Chondrocyte (in vitro differentiated cells): ENCODE results near the gene RNASE1. TPM values are rescaled to one million over a fixed set of nuclear protein-coding genes. Genes with fewer than 3 reads are reported as not detected.
"Not testable (repeated sequence)": the region's sequence is repeated elsewhere in the genome, so short reads cannot be mapped to it uniquely, and the experiment has no call there.

ENCODE experiments used
- DNase-seq: peaks from one replicate; pipeline ENCODE4 v3.0.0; 2021; ENCODE audit warnings: mixed read lengths, low spot score
- H3K27ac Mint-ChIP-seq: one replicate; pipeline ENCODE4 v1.8.0; 2021; ENCODE audit warnings: mild to moderate bottlenecking, moderate library complexity, mixed read lengths; ENCODE audit not compliant: unreplicated experiment
- H3K27me3 Mint-ChIP-seq: 2 replicates; pipeline ENCODE4 v1.8.0; 2021; ENCODE audit warnings: low read depth, mixed read lengths
- H3K36me3 Mint-ChIP-seq: 2 replicates; pipeline ENCODE4 v1.8.0; 2021; ENCODE audit warnings: low read depth, mixed read lengths
- H3K4me1 Mint-ChIP-seq: 2 replicates; pipeline ENCODE4 v1.8.0; 2021; ENCODE audit warnings: low read depth, mild to moderate bottlenecking, mixed read lengths
- H3K4me3 Mint-ChIP-seq: one replicate; pipeline ENCODE4 v1.8.0; 2021; ENCODE audit warnings: mild to moderate bottlenecking, moderate library complexity, mixed read lengths; ENCODE audit not compliant: unreplicated experiment
- H3K9me3 Mint-ChIP-seq: 2 replicates; pipeline ENCODE4 v1.8.0; 2021; ENCODE audit warnings: low read depth, mixed read lengths
- CTCF ChIP-seq: fragments of 200-600 bp; sonication (generic); IDR thresholded peaks from 2 replicates; pipeline ENCODE4 v1.5.0; 2021; ENCODE audit warnings: antibody characterized with exemption, mild to moderate bottlenecking, moderate library complexity
- total RNA-seq: library from RNA; stranded (reverse); gene quantifications from 3 replicates; pipeline ENCODE4 v1.2.1, GENCODE V29; 2021

RNASE1 gene
- total RNA-seq, 1 donor from 2014 or later = 0.97 TPM

GRCh38 chr14:20827326-20827725 is 24.7 kb upstream of the RNASE1 start:
- H3K9me3 Mint-ChIP-seq = peaks cover 5% of the 10 kb centered on the region
- peaks cover 2% of the 10 kb centered on the region for H3K36me3 Mint-ChIP-seq
- peak overlapping the region; percentile 89 for H3K27ac Mint-ChIP-seq
- peak overlapping the region; percentile 78 for H3K4me3 Mint-ChIP-seq
- peaks cover 13% of the 10 kb centered on the region for H3K27me3 Mint-ChIP-seq
- peaks cover 11% of the 10 kb centered on the region for H3K4me1 Mint-ChIP-seq
- no peak for DNase-seq
- no peak for TF ChIP-seq CTCF

GRCh38 chr14:20826666-20827065 is 24.0 kb upstream of the RNASE1 start:
- Mint-ChIP-seq H3K4me3 (peak overlapping the region; percentile 48), H3K27ac (peak overlapping the region; percentile 5), H3K27me3 (peaks cover 13% of the 10 kb centered on the region)

GRCh38 chr14:20823859-20824258 is 21.2 kb upstream of the RNASE1 start:
- TF ChIP-seq CTCF = no peak
- H3K36me3 Mint-ChIP-seq = peaks cover 2% of the 10 kb centered on the region

More at GRCh38 chr14:20826666-20827065, 24.0 kb upstream of the RNASE1 start:
- H3K9me3 Mint-ChIP-seq, DNase-seq, H3K36me3 Mint-ChIP-seq: not testable (repeated sequence)
- peaks cover 11% of the 10 kb centered on the region for H3K4me1 Mint-ChIP-seq

GRCh38 chr14:20821521-20822108 is 19.0 kb upstream of the RNASE1 start:
- not testable (repeated sequence) for H3K36me3 Mint-ChIP-seq, DNase-seq, H3K4me1 Mint-ChIP-seq, H3K4me3 Mint-ChIP-seq, H3K9me3 Mint-ChIP-seq
- peaks cover 13% of the 10 kb centered on the region for H3K27me3 Mint-ChIP-seq
- peak overlapping the region; percentile 4 for H3K27ac Mint-ChIP-seq

More at GRCh38 chr14:20823859-20824258, 21.2 kb upstream of the RNASE1 start:
- Mint-ChIP-seq H3K4me3 (no peak overlapping the region), H3K4me1 (peaks cover 11% of the 10 kb centered on the region), H3K27ac (no peak overlapping the region), H3K27me3 (peaks cover 13% of the 10 kb centered on the region), H3K9me3 (peaks cover 5% of the 10 kb centered on the region)
- DNase-seq = no peak

GRCh38 chr14:20820063-20820904 is 17.6 kb upstream of the RNASE1 start:
- TF ChIP-seq CTCF = no peak
- Mint-ChIP-seq H3K4me3 (no peak overlapping the region), H3K9me3 (no peaks in the 10 kb centered on the region), H3K36me3 (peaks cover 2% of the 10 kb centered on the region), H3K4me1 (no peaks in the 10 kb centered on the region), H3K27ac (no peak overlapping the region), H3K27me3 (peaks cover 10% of the 10 kb centered on the region)
- DNase-seq = no peak

- Mint-ChIP-seq H3K27ac (no peak overlapping the region), H3K9me3 (no peaks in the 10 kb centered on the region), H3K27me3 (peaks cover 3% of the 10 kb centered on the region), H3K4me3 (no peak overlapping the region), H3K36me3 (no peaks in the 10 kb centered on the region), H3K4me1 (no peaks in the 10 kb centered on the region)
- DNase-seq = no peak
- peak; percentile 24 for TF ChIP-seq CTCF
These were observed 16.2 kb upstream of the RNASE1 start for GRCh38 chr14:20818861-20819260.

- H3K9me3 Mint-ChIP-seq, H3K4me1 Mint-ChIP-seq, H3K36me3 Mint-ChIP-seq, DNase-seq, H3K4me3 Mint-ChIP-seq, H3K27me3 Mint-ChIP-seq, H3K27ac Mint-ChIP-seq: not testable (repeated sequence)
These were observed 13.3 kb upstream of the RNASE1 start for GRCh38 chr14:20815946-20816345.
